Loucy (cell line): ENCODE measurements around the gene EXOSC6.
"Not testable (repeated sequence)": the region's sequence is repeated elsewhere in the genome, so short reads cannot be mapped to it uniquely, and the experiment has no call there.

Source experiments
- H2AFZ ChIP-seq: fragments of 200-600 bp; sonication (generic); 2 replicates; pipeline ENCODE4 v1.6.0; 2016; ENCODE audit warnings: antibody characterized with exemption, mild to moderate bottlenecking, low read length, moderate library complexity
- H3F3A ChIP-seq: fragments of 200-600 bp; 2 replicates; pipeline ENCODE4 v1.6.0; 2016; ENCODE audit warnings: antibody characterized with exemption, low read depth, mild to moderate bottlenecking
- H3K27me3 ChIP-seq: fragments of 200-600 bp; sonication (generic); 2 replicates; pipeline ENCODE4 v1.6.1; 2014; ENCODE audit warnings: low read length, mild to moderate bottlenecking; ENCODE audit not compliant: insufficient read depth, poor library complexity, severe bottlenecking
- H3K36me3 ChIP-seq: fragments of 200-600 bp; sonication (generic); 2 replicates; pipeline ENCODE4 v1.6.1; 2016; ENCODE audit warnings: low read length; ENCODE audit not compliant: insufficient read depth
- H3K4me1 ChIP-seq: fragments of 200-600 bp; sonication (generic); 2 replicates; pipeline ENCODE4 v1.5.1; 2014; ENCODE audit warnings: low read length, mild to moderate bottlenecking; ENCODE audit not compliant: insufficient read depth, poor library complexity, severe bottlenecking
- H3K4me2 ChIP-seq: fragments of 200-600 bp; sonication (generic); 2 replicates; pipeline ENCODE4 v1.6.0; 2014; ENCODE audit warnings: antibody characterized with exemption, low read length, low read depth, mild to moderate bottlenecking; ENCODE audit not compliant: poor library complexity, severe bottlenecking
- H3K4me3 ChIP-seq: fragments of 200-600 bp; sonication (generic); 2 replicates; pipeline ENCODE4 v1.5.1; 2014; ENCODE audit warnings: low read length, mild to moderate bottlenecking, mixed read lengths; ENCODE audit not compliant: poor library complexity, severe bottlenecking
- H3K79me2 ChIP-seq: fragments of 200-600 bp; sonication (generic); 2 replicates; pipeline ENCODE4 v1.6.1; 2014; ENCODE audit warnings: low read length; ENCODE audit not compliant: insufficient read depth
- H3K9ac ChIP-seq: fragments of 200-600 bp; sonication (generic); 2 replicates; pipeline ENCODE4 v1.6.0; 2014; ENCODE audit warnings: mild to moderate bottlenecking, low read depth, low read length, moderate library complexity; ENCODE audit not compliant: poor library complexity, severe bottlenecking
- H3K9me2 ChIP-seq: fragments of 200-600 bp; sonication (generic); replicated peaks from 2 replicates; pipeline ENCODE4 v1.6.1; 2016; ENCODE audit warnings: low read depth, low read length, mixed read lengths
- H3K9me3 ChIP-seq: fragments of 200-600 bp; sonication (generic); 2 replicates; pipeline ENCODE4 v1.6.1; 2014; ENCODE audit warnings: mild to moderate bottlenecking, antibody characterized with exemption, low read length, low read depth; ENCODE audit not compliant: insufficient read depth
- H4K20me1 ChIP-seq: fragments of 200-600 bp; sonication (generic); 2 replicates; pipeline ENCODE4 v1.6.0; 2014; ENCODE audit warnings: antibody characterized with exemption, low read length, mild to moderate bottlenecking; ENCODE audit not compliant: insufficient read depth, poor library complexity, severe bottlenecking

EXOSC6 gene

GRCh38 chr16:70204010-70204409 is 47.7 kb downstream of the EXOSC6 start:
- H3K36me3 ChIP-seq, H3K9me2 ChIP-seq, H3K9ac ChIP-seq, H2AFZ ChIP-seq, H3K79me2 ChIP-seq, H3K4me3 ChIP-seq, H3K4me1 ChIP-seq, H3K4me2 ChIP-seq, H3F3A ChIP-seq, H3K27me3 ChIP-seq, H4K20me1 ChIP-seq, H3K9me3 ChIP-seq: not testable (repeated sequence)

GRCh38 chr16:70203508-70203907 is 48.2 kb downstream of the EXOSC6 start:
- not testable (repeated sequence) for H3K9ac ChIP-seq, H3K4me3 ChIP-seq, H3F3A ChIP-seq, H3K36me3 ChIP-seq, H3K4me1 ChIP-seq, H3K4me2 ChIP-seq, H3K9me2 ChIP-seq, H3K27me3 ChIP-seq, H3K79me2 ChIP-seq, H4K20me1 ChIP-seq, H2AFZ ChIP-seq, H3K9me3 ChIP-seq

- H3K9ac ChIP-seq, H4K20me1 ChIP-seq, H2AFZ ChIP-seq, H3K9me2 ChIP-seq, H3K36me3 ChIP-seq, H3K79me2 ChIP-seq, H3K4me2 ChIP-seq, H3K27me3 ChIP-seq, H3K4me3 ChIP-seq, H3F3A ChIP-seq, H3K4me1 ChIP-seq, H3K9me3 ChIP-seq: not testable (repeated sequence)
Measured at GRCh38 chr16:70200063-70200462, 51.7 kb downstream of the EXOSC6 start.

- not testable (repeated sequence) for H3K4me3 ChIP-seq
Measured at GRCh38 chr16:70199170-70199569, 52.6 kb downstream of the EXOSC6 start.

GRCh38 chr16:70198666-70199065 is 53.1 kb downstream of the EXOSC6 start:
- not testable (repeated sequence) for H3K4me2 ChIP-seq, H2AFZ ChIP-seq, H3F3A ChIP-seq, H3K27me3 ChIP-seq, H3K4me1 ChIP-seq, H3K9ac ChIP-seq, H3K4me3 ChIP-seq, H3K9me3 ChIP-seq, H3K79me2 ChIP-seq, H3K9me2 ChIP-seq, H4K20me1 ChIP-seq, H3K36me3 ChIP-seq

More at GRCh38 chr16:70199170-70199569, 52.6 kb downstream of the EXOSC6 start:
- not testable (repeated sequence) for H3K79me2 ChIP-seq, H3K9ac ChIP-seq, H3K36me3 ChIP-seq, H3K9me3 ChIP-seq, H3K4me1 ChIP-seq, H3K27me3 ChIP-seq, H3K9me2 ChIP-seq, H3K4me2 ChIP-seq, H2AFZ ChIP-seq, H3F3A ChIP-seq, H4K20me1 ChIP-seq

GRCh38 chr16:70198230-70198629 is 53.5 kb downstream of the EXOSC6 start:
- H3K4me3 ChIP-seq, H3K9me3 ChIP-seq, H3K36me3 ChIP-seq, H2AFZ ChIP-seq, H4K20me1 ChIP-seq, H3K4me1 ChIP-seq, H3K9me2 ChIP-seq, H3K9ac ChIP-seq, H3K27me3 ChIP-seq, H3K79me2 ChIP-seq, H3K4me2 ChIP-seq, H3F3A ChIP-seq: not testable (repeated sequence)

- not testable (repeated sequence) for H3K4me1 ChIP-seq, H3K9ac ChIP-seq, H3K27me3 ChIP-seq
Measured at GRCh38 chr16:70197611-70198010, 54.1 kb downstream of the EXOSC6 start.

More at GRCh38 chr16:70197611-70198010, 54.1 kb downstream of the EXOSC6 start:
- not testable (repeated sequence) for H3F3A ChIP-seq, H3K9me2 ChIP-seq, H4K20me1 ChIP-seq, H3K9me3 ChIP-seq, H3K4me3 ChIP-seq, H2AFZ ChIP-seq, H3K36me3 ChIP-seq, H3K79me2 ChIP-seq, H3K4me2 ChIP-seq
